Measurements from ENCODE around the gene GNG12. TPM values are rescaled to one million over a fixed set of nuclear protein-coding genes. Genes with fewer than 3 reads are reported as not detected.

The GNG12 gene
- total and polyA plus RNA-seq, 2 donors (not counting 3 experiments of a cell fraction or from before 2014, with no cell fraction given): 107 to 152 TPM

DNA sequence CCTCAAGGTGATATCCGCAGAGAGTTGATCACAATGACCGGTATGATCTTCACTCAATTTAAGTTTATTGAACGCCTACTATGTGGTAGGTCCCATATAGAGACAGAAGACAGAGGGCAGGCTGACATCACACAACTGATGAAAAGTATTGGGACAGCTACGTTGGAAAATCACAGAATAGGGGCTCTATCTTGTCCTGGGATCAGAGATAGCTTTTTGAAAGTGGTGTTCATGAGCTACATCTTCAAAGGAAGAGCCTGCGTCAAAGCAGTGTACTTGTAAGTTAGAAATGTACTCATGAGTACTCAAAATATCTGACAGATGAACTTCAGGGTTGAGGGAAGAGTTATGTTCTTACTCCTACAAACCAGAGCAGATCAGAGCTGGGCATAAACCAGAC, 93.9 kb downstream of the GNG12 start:
- ChIA-PET POLR2A (no interaction called here), CTCF (interaction anchor here (1.1 to 1.7 kb wide), 3 partner anchors 11 to 204 kb away, joined by 3 to 5 read pairs (median 4); no protein-coding TSS in a partner anchor)
- DNase-seq (ENCODE audit: low read depth, low spot score) (no peak), FAIRE-seq (no peak)
- TF ChIP-seq, protein P1, sequence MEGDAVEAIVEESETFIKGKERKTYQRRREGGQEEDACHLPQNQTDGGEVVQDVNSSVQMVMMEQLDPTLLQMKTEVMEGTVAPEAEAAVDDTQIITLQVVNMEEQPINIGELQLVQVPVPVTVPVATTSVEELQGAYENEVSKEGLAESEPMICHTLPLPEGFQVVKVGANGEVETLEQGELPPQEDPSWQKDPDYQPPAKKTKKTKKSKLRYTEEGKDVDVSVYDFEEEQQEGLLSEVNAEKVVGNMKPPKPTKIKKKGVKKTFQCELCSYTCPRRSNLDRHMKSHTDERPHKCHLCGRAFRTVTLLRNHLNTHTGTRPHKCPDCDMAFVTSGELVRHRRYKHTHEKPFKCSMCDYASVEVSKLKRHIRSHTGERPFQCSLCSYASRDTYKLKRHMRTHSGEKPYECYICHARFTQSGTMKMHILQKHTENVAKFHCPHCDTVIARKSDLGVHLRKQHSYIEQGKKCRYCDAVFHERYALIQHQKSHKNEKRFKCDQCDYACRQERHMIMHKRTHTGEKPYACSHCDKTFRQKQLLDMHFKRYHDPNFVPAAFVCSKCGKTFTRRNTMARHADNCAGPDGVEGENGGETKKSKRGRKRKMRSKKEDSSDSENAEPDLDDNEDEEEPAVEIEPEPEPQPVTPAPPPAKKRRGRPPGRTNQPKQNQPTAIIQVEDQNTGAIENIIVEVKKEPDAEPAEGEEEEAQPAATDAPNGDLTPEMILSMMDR (IDR thresholded peaks at IDR 0.05; ENCODE audit: extremely low read depth in 1 of 2, insufficient read depth in 1 of 2, low read depth in 1 of 2, low read length in 2 of 2): no peak
- TF ChIP-seq POLR2A (IDR thresholded peaks at IDR 0.05; ENCODE audit: low read depth, low read length): no peak
- TF ChIP-seq, protein P2, sequence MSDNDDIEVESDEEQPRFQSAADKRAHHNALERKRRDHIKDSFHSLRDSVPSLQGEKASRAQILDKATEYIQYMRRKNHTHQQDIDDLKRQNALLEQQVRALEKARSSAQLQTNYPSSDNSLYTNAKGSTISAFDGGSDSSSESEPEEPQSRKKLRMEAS (IDR thresholded peaks at IDR 0.05; ENCODE audit: insufficient read depth, insufficient read length): no peak
- TF ChIP-seq JUN (IDR thresholded peaks at IDR 0.05; ENCODE audit: borderline replicate concordance, insufficient read depth, insufficient read length, low read depth): no peak
- no peak for TF ChIP-seq MYC (IDR thresholded peaks at IDR 0.05; ENCODE audit: low read depth, low read length)
- no peak for TF ChIP-seq FOS (IDR thresholded peaks at IDR 0.05; ENCODE audit: borderline replicate concordance, insufficient read depth, low read length)
- no peak for TF ChIP-seq POLR2AphosphoS5 (IDR thresholded peaks at IDR 0.05; ENCODE audit: insufficient read depth, low read depth, low read length)
- no peak for TF ChIP-seq GATA2 (IDR thresholded peaks at IDR 0.05; ENCODE audit: insufficient read depth, insufficient read length, low read depth, low read length)
- TF ChIP-seq EZH2 (IDR thresholded peaks at IDR 0.05; ENCODE audit: borderline replicate concordance, low read depth, low read length, severe bottlenecking): no peak
- H3K4me3 ChIP-seq (replicated peaks in 1 of 3; ENCODE audit: insufficient read depth in 1 of 3, low read depth in 1 of 3, low read length in 3 of 3): no peak overlapping the region
- H2AFZ ChIP-seq (ENCODE audit: low read depth, low read length): no peak overlapping the region
- no peak overlapping the region for H3K4me2 ChIP-seq (ENCODE audit: insufficient read depth, low read length)
- no peaks in the 10 kb centered on the region for H3K36me3 ChIP-seq (ENCODE audit: control insufficient read depth in 2 of 2, extremely low read depth in 1 of 2, insufficient read depth in 2 of 2, low read length in 2 of 2)
- peaks cover 30% of the 10 kb centered on the region for H3K4me1 ChIP-seq (ENCODE audit: control insufficient read depth, extremely low read depth, insufficient read depth, low read length)
- no peaks in the 10 kb centered on the region for H3K27me3 ChIP-seq (ENCODE audit: control insufficient read depth in 2 of 2, insufficient read depth in 2 of 2, low read length in 2 of 2)
- no peaks in the 10 kb centered on the region for H3K9me3 ChIP-seq (replicated peaks; ENCODE audit: control insufficient read depth, insufficient read depth, low read length)
- no TSS peak for BruUV-seq (replicated peaks)
- dilution Hi-C loops (cut with MboI; ENCODE audit: extremely low pct_ligation_motif_present, low sequenced_read_pairs): no loop called here
- peaks cover 23% of the 10 kb centered on the region for H3K79me2 ChIP-seq (ENCODE audit: control insufficient read depth, insufficient read depth, low read length)
- no peak overlapping the region for H3K27ac ChIP-seq (ENCODE audit: insufficient read depth, low read depth, low read length)
- no peaks in the 10 kb centered on the region for H4K20me1 ChIP-seq (replicated peaks; ENCODE audit: control insufficient read depth, extremely low read depth, insufficient read depth, low read length)
- no peaks in the 10 kb centered on the region for H3K9me1 ChIP-seq (replicated peaks; ENCODE audit: control insufficient read depth, extremely low read depth, insufficient read depth, low read length)
- intact Hi-C loops (cut with micrococcal nuclease): no loop called here
- H3K9ac ChIP-seq (replicated peaks; ENCODE audit: extremely low read depth, insufficient read depth, low read length): no peak overlapping the region
